HG03521 (cell line): ENCODE measurements around the gene ABCD3.
"Not testable (repeated sequence)": the region's sequence is repeated elsewhere in the genome, so short reads cannot be mapped to it uniquely, and the experiment has no call there.

Experiments used
- ATAC-seq: cut with Tn5 transposase; IDR thresholded peaks from one replicate; pipeline ENCODE4 v1.9.1; 2021; ENCODE audit warnings: mild to moderate bottlenecking, moderate library complexity; ENCODE audit not compliant: unreplicated experiment

Gene ABCD3

GRCh38 chr1:94411237-94411636 lies 7.0 kb upstream of the ABCD3 start:
- ATAC-seq = peak; percentile 80

- no peak for ATAC-seq
These were observed 4.9 kb upstream of the ABCD3 start for GRCh38 chr1:94413311-94413710.

GRCh38 chr1:94416901-94417727 lies 1.1 kb upstream of the ABCD3 start:
- ATAC-seq = no peak

- ATAC-seq = no peak
These were observed 536 bp upstream of the ABCD3 start for GRCh38 chr1:94417728-94417977.

GRCh38 chr1:94418664-94419655 lies 771 bp downstream of the ABCD3 start:
- no peak for ATAC-seq

GRCh38 chr1:94422115-94422820 lies 4.1 kb downstream of the ABCD3 start:
- ATAC-seq = no peak

- ATAC-seq = no peak
These were observed 7.8 kb downstream of the ABCD3 start for GRCh38 chr1:94425821-94426484.

- not testable (repeated sequence) for ATAC-seq
These were observed 8.3 kb downstream of the ABCD3 start for GRCh38 chr1:94426485-94426870.

- ATAC-seq = no peak
These were observed 10.3 kb downstream of the ABCD3 start for GRCh38 chr1:94428441-94428840.

- ATAC-seq = not testable (repeated sequence)
These were observed 10.8 kb downstream of the ABCD3 start for GRCh38 chr1:94428927-94429528.

- ATAC-seq = not testable (repeated sequence)
These were observed 11.9 kb downstream of the ABCD3 start for GRCh38 chr1:94430066-94430465.

- no peak for ATAC-seq
These were observed 15.7 kb downstream of the ABCD3 start for GRCh38 chr1:94433866-94434265.

GRCh38 chr1:94434365-94435045 lies 16.3 kb downstream of the ABCD3 start:
- ATAC-seq = no peak

- no peak for ATAC-seq
These were observed 20.6 kb downstream of the ABCD3 start for GRCh38 chr1:94438692-94439276.

- ATAC-seq = no peak
These were observed 21.9 kb downstream of the ABCD3 start for GRCh38 chr1:94440088-94440487.

GRCh38 chr1:94443067-94443466 lies 24.9 kb downstream of the ABCD3 start:
- not testable (repeated sequence) for ATAC-seq

GRCh38 chr1:94444819-94445218 lies 26.6 kb downstream of the ABCD3 start:
- ATAC-seq = not testable (repeated sequence)

GRCh38 chr1:94445733-94446132 lies 27.5 kb downstream of the ABCD3 start:
- not testable (repeated sequence) for ATAC-seq

GRCh38 chr1:94446177-94446576 lies 28.0 kb downstream of the ABCD3 start:
- ATAC-seq = not testable (repeated sequence)
